GM18519 (cell line): ENCODE data around the gene CADM1.
A peak's percentile ranks its signal among the peaks of the same experiment; 100 is the strongest.

ENCODE experiments used
- ATAC-seq: cut with Tn5 transposase; IDR thresholded peaks from one replicate; pipeline ENCODE4 v1.9.1; 2021; ENCODE audit warnings: mild to moderate bottlenecking, moderate library complexity; ENCODE audit not compliant: unreplicated experiment, low FRiP score

CADM1 gene

GRCh38 chr11:115504276-115505158, at the start of gene CADM1:
CADM1 (minus strand) TSS chr11:115504415.
- ATAC-seq = peak; percentile 63

- no peak for ATAC-seq
These were observed 48.7 kb upstream of the CADM1 start for GRCh38 chr11:115552773-115553438.

DNA sequence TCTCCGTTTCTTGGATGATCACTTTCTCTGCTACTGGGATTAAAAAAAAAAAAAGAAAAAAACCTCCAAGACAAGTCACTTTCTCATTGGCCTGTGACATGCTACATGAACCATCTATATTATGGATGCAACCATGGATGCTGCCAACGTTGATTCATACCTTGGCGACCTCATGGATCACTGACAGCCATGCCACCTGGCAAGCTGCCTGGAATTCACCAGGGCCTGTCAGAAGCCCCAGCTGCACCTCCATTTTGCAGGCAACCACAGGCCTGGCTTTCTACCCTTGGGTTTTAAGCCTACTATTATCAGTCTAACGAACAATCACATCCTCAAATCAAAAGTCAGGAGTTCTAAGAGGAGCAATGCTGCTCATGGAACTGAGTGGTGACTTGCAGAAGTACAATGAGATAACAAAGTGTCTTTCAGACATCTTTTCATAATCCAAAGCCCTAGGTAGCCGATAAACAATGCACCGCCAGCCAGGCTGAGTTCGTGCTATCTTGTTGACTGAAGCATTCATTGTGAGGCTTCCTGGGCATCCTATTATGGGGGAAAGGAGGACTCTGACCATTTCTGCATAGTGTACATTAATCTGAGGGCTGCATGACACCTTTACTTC, 48.0 kb upstream of the CADM1 start:
- ATAC-seq = no peak

DNA sequence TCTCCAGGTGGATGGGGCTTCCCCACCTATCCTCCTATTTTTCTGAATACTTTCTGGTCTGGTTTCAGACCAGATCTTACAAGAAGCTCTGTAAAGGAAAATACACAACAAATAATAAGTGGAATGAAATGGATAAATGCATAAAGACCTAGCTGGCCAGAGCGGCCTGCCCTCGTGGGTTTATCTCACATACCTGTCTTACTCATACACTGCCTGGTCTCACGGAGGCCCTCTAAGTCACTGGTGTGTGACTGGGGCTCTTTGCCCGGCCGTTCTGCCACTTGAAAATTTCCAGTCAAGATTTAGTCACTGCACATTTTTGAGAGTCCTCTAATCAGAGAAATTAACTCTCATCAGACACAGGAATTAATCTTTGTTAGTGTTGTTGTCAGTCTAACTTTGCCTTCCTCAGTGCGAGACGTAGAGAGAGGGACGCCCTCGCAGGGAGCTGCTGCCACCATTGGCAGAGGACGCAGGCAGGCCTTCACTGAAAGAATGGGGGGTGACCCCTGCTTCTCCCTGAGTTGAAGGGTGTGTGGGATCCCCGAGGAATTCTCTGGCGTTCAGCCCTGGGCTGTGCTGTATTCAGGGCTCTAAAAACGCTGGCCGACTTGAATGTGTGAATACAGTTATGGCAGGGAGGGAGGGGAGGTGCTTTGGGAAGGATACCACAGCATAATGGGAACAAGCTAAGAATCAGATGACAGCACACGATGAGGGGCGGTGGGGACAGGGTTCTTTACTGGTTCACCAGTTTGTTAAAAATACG, 46.3 kb upstream of the CADM1 start:
- ATAC-seq = no peak

DNA sequence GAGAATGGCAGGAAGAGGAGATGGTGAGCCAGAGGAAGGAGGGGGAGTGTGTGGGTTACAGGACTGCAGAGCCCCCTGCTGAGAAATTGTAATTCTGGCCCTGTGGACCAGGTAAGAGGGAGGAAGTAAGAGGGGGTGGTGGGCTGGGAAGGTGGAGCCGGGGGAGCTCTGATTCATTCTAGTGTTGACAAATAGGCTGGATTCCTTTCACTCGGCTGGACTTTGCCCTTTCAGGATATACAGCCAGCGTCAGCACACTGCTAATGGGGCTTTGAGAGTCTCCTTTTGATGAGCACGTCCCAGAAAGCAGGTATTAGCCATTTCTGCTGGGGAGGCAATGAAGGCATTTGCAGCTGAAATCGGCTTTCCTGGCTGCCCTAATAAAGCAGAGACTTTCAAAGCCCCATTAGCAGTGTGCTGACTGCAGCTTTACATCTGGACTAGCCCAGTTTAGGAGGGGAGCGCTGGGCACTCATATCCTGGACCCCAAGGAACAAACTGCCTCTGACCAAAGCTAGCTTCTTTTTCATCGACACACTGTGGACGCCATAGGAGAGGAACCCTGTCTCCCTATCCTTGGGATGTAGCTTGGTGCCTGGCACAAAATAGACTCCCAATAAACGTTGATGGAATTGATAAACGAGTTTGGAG, 44.8 kb upstream of the CADM1 start:
- ATAC-seq = no peak

- ATAC-seq = no peak
These were observed 41.5 kb upstream of the CADM1 start for GRCh38 chr11:115545581-115546210.

DNA sequence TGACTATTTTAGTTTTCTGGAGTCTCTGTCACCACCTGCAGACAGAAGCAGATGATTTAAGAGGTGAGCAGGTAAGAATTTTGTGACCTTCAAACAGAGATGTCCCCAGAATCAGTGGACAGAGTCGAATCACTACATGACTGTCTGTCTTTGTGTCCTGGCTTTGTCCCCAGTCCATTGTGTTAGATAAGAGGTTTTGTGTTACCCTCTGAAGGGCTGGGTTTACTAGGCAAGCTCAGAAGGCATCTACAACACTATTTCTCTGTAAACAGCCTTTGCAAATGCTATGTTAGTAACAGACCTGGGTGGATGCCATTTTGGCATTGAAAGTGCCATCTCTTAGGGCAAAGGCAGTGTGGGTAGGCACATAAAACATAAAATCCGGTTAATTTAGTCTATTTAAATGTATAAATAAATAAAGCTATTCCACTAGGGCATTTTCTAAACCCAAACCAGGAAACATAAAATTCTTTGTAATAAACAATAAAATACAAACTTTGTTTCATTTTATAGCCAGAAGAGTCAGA, 40.3 kb upstream of the CADM1 start:
- no peak for ATAC-seq

DNA sequence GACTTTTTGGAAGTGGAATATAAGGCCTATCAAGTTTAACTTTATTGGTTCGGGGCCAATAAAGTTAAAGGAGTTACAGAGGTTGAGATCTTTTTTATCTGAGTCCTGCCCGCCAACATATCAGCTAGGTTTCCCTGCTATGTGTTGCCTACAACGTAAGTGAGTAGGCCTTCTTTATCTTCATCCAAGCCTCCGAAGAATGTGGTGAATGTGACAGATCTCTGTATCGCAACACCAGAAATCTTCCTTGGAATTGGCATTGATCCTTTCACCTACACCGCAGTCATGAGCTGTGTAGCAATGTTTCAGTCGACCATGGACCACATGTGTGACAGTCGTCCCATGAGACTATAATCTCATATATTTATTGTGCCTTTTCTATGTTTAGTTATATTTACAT, 37.3 kb upstream of the CADM1 start:
- no peak for ATAC-seq

GRCh38 chr11:115539844-115540243, 35.6 kb upstream of the CADM1 start:
- no peak for ATAC-seq

GRCh38 chr11:115535781-115536180, 31.6 kb upstream of the CADM1 start:
- no peak for ATAC-seq

DNA sequence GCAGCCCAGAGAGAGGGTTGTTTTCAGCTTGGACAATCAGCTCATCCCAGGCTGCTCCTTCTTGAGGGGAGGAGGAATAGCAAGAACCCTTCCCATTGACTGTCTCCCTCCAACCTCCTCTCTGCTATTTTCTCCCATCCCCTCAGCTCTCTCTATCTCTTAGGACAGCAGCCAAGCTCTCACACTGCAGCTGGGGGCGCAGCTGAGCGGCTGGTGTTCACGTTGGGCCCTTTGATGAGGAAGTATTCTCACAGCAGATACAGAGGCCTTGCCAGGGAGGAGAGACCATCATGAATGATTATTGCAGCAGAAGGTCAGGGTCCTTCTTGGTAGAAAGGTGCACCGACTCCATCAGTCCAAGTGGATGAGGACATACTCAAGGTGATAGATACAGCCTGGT, 26.5 kb upstream of the CADM1 start:
- no peak for ATAC-seq

GRCh38 chr11:115528225-115528624, 24.0 kb upstream of the CADM1 start:
- no peak for ATAC-seq

DNA sequence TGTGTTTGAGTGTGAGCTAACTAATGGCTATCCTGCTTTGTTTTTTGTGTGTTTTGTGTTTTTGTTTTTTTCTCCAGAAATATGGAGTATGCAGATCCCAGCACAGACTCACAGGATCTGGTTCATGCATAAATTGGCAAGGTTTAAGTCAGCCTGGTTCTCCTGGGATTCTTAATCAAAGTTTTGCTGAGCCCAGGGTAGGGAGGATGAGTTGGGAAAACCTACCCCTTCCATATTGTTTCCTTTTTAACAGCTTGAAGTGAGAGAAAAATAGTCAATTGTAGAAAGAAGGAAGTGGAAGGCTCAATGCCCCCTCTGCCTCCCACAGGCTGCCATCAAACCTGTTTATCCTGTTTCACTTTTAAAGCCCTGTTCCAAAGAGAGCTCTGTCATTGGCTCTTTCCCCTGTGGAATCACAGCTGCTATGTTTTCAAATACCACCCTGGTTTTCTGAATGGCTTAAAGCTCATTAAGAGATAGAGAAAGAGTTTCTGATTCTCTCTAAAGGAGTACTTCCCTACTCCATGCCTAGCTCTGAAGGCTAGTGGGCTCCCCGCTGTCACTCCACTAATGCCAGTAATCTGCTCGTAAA, 23.4 kb upstream of the CADM1 start:
- no peak for ATAC-seq

- no peak for ATAC-seq
These were observed 21.4 kb upstream of the CADM1 start for GRCh38 chr11:115525531-115526006.

- no peak for ATAC-seq
These were observed 20.4 kb upstream of the CADM1 start for GRCh38 chr11:115524572-115524971.

DNA sequence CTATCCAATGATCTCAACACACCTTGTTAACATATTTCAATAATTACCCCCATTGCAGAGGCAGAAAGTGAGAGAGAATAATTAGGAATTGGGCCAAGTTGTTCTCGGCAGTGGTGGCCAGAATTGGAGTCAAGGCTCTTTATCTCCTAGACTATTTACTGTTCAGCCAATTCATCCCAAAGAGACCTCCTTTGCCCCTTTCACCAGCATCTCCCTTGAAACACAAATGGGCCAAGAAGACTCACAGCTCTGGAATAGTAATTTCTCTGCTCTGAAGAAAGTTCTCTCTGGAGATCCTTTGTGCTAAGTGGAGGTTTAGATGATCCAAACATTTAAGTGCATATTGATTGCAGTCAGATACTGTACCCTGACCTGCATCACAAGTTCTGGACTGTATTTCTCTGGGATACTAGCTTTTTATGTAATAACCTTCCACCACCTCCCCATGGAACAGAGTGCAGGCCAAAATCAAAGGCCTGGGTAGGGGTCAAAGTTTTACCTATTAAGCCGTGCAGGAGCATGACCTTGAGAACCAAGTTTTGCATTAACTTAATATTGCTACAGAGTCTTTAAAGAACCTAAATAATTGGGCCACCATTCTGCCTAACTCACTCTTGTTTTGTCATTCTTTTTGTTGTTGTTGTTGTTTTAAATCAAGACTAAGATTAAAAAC, 19.6 kb upstream of the CADM1 start:
- no peak for ATAC-seq

DNA sequence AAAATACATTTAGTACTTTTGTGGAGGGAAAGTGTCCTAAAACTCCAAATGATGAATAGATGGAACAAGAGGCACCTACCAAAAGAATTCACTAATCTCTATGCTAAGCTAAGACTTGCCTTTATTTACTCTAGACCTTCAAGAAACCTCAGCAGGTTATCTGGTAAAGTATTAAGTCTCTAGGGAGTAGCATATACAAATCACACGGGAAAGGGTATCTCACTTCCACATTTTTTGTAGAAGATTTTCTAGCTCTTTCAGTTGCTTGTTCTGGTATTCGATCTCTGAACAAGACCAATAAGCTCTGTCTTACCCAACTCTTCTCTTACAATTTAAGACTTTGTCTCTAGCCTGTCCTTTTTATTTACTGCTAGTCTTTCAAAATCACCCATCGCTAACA, 18.1 kb upstream of the CADM1 start:
- no peak for ATAC-seq

DNA sequence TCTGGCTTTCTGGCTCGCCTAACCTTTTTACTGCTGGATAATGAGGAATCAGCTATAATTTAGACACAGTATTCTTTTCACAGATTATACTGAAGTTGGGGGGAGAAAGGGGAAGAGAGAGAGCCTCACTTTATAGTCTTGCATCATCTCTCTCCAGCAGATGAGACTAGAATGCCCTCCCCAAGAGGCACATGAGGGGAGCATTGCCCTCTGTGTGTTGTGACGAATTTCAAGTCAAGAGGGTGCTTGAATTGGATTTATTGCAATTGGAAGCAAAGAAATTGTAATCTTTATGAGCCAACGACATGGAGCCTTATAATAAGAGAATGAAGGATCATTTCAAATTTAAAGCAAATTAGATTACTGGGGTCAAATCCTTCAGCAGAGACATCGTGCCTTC, 17.6 kb upstream of the CADM1 start:
- no peak for ATAC-seq
